PC-9 (cell line): ENCODE measurements around the gene CLDN11. TPM values are rescaled to one million over a fixed set of nuclear protein-coding genes. Genes with fewer than 3 reads are reported as not detected.

ENCODE experiments used
- BruUV-seq: library from RNA; stranded (reverse); fragments of 400-500 nt; replicated peaks from 2 replicates; lab custom pipeline; 2021; lab: Mats Ljungman, UMichigan
- CTCF ChIA-PET: fragments of 300-600 bp; sonication (Branson Sonifier 250); formaldehyde crosslinking; loops from one replicate; lab custom pipeline; 2022; ENCODE audit warnings: antibody characterized with exemption; lab: Charles Lee
- POLR2A ChIA-PET: fragments of 300-600 bp; sonication (Branson Sonifier 250); formaldehyde crosslinking; loops from one replicate; lab custom pipeline; 2022; ENCODE audit warnings: antibody characterized with exemption; ENCODE audit not compliant: unreplicated experiment; lab: Charles Lee
- DNase-seq, 2 experiments: peaks; one replicate each; pipeline versions ENCODE4 v3.0.0 to v3.0.0-alpha.2; 2015 to 2022; ENCODE audit warnings: mixed read lengths in 1 of 2
- H2AFZ ChIP-seq: fragments of 200-600 bp; sonication (generic); 2 replicates; pipeline ENCODE4 v1.8.1; 2017; ENCODE audit warnings: antibody characterized with exemption
- H3F3A ChIP-seq: fragments of 200-600 bp; sonication (generic); 2 replicates; pipeline ENCODE4 v1.8.1; 2017; ENCODE audit warnings: antibody characterized with exemption, mild to moderate bottlenecking, low read depth; ENCODE audit not compliant: insufficient read depth
- H3K27ac ChIP-seq: fragments of 200-600 bp; sonication (generic); 2 replicates; pipeline ENCODE4 v1.6.1; 2016; ENCODE audit warnings: mixed run types
- H3K27me3 ChIP-seq: fragments of 200-600 bp; sonication (generic); 2 replicates; pipeline ENCODE4 v1.6.1; 2016; ENCODE audit warnings: low read depth, mixed run types; ENCODE audit not compliant: insufficient read depth
- H3K36me3 ChIP-seq: fragments of 200-600 bp; sonication (generic); 2 replicates; pipeline ENCODE4 v1.6.1; 2016; ENCODE audit warnings: low read depth, mixed run types
- H3K4me1 ChIP-seq: fragments of 200-600 bp; sonication (generic); replicated peaks from 2 replicates; pipeline ENCODE4 v1.6.1; 2016; ENCODE audit warnings: mixed run types; ENCODE audit not compliant: insufficient read depth
- H3K4me2 ChIP-seq: fragments of 200-600 bp; sonication (generic); 2 replicates; pipeline ENCODE4 v1.6.1; 2017; ENCODE audit warnings: mixed run types
- H3K4me3 ChIP-seq: fragments of 200-600 bp; sonication (generic); 2 replicates; pipeline ENCODE4 v1.6.1; 2016; ENCODE audit warnings: mixed run types
- H3K79me2 ChIP-seq: fragments of 200-600 bp; sonication (generic); 2 replicates; pipeline ENCODE4 v1.6.1; 2017; ENCODE audit warnings: low read depth, mixed run types
- H3K9me2 ChIP-seq: fragments of 200-600 bp; sonication (generic); 2 replicates; pipeline ENCODE4 v1.8.1; 2017; ENCODE audit warnings: mild to moderate bottlenecking; ENCODE audit not compliant: insufficient read depth
- H3K9me3 ChIP-seq: fragments of 200-600 bp; sonication (generic); 2 replicates; pipeline ENCODE4 v1.8.1; 2016; ENCODE audit warnings: low read depth; ENCODE audit not compliant: insufficient read depth
- H4K20me1 ChIP-seq: fragments of 200-600 bp; sonication (generic); 2 replicates; pipeline ENCODE4 v1.8.1; 2017; ENCODE audit not compliant: insufficient read depth
- EZH2 ChIP-seq: fragments of 200-600 bp; sonication (generic); IDR thresholded peaks from 2 replicates; pipeline ENCODE4 v1.8.0; 2017; ENCODE audit warnings: antibody characterized with exemption, low read depth
- intact Hi-C: fragments of 100-400 bp; cut with micrococcal nuclease; formaldehyde crosslinking; loops from one replicate; pipeline ENCODE4 v1.10.0; 2022; ENCODE audit not compliant: unreplicated experiment
- total RNA-seq: library from RNA; stranded (reverse); gene quantifications from 2 replicates; pipeline ENCODE4 v1.2.3, GENCODE V29; 2021
- TF ChIP-seq, protein P1 (sequence below): fragments of 200-600 bp; sonication (generic); conservative IDR thresholded peaks from 2 replicates; pipeline ENCODE4 v1.6.1; 2017; ENCODE audit warnings: mixed run types, antibody characterized with exemption, mild to moderate bottlenecking, moderate library complexity

Gene CLDN11
- total RNA-seq, 1 experiment from 2014 or later: 1.4 TPM

GRCh38 chr3:170414202-170414663 is 4.4 kb upstream of the CLDN11 start:
- H2AFZ ChIP-seq: no peak overlapping the region
- no peak overlapping the region for H3K27ac ChIP-seq
- no peaks in the 10 kb centered on the region for H3K36me3 ChIP-seq
- no peaks in the 10 kb centered on the region for H3K9me3 ChIP-seq
- CTCF ChIA-PET: interaction anchor here (0.6 to 3.6 kb wide), 14 partner anchors 52 to 434 kb away, joined by 3 to 97 read pairs (median 6); no protein-coding TSS in a partner anchor
- H3K4me3 ChIP-seq: no peak overlapping the region
- H3K27me3 ChIP-seq: no peaks in the 10 kb centered on the region
- no TSS peak for BruUV-seq
- no peaks in the 10 kb centered on the region for H4K20me1 ChIP-seq
- H3K9me2 ChIP-seq: no peaks in the 10 kb centered on the region
- 0 out of 2 replicates have a peak, but pooled peaks cover 3% of the 10 kb centered on the region for H3F3A ChIP-seq
- intact Hi-C loops: loop anchor here (1.0 to 10.0 kb wide), 9 partner anchors 104 to 552 kb away; partner anchors contain the start of gene GPR160
- H3K79me2 ChIP-seq: no peaks in the 10 kb centered on the region
- POLR2A ChIA-PET: interaction anchor here (0.5 to 1.0 kb wide), 9 partner anchors 132 to 1442 kb away, joined by 3 to 8 read pairs (median 5); no protein-coding TSS in a partner anchor
- no peaks in the 10 kb centered on the region for H3K4me1 ChIP-seq
- H3K4me2 ChIP-seq: no peak overlapping the region
- peak; percentile 62 to 68 for DNase-seq
- TF ChIP-seq EZH2: no peak
- TF ChIP-seq, protein P1, sequence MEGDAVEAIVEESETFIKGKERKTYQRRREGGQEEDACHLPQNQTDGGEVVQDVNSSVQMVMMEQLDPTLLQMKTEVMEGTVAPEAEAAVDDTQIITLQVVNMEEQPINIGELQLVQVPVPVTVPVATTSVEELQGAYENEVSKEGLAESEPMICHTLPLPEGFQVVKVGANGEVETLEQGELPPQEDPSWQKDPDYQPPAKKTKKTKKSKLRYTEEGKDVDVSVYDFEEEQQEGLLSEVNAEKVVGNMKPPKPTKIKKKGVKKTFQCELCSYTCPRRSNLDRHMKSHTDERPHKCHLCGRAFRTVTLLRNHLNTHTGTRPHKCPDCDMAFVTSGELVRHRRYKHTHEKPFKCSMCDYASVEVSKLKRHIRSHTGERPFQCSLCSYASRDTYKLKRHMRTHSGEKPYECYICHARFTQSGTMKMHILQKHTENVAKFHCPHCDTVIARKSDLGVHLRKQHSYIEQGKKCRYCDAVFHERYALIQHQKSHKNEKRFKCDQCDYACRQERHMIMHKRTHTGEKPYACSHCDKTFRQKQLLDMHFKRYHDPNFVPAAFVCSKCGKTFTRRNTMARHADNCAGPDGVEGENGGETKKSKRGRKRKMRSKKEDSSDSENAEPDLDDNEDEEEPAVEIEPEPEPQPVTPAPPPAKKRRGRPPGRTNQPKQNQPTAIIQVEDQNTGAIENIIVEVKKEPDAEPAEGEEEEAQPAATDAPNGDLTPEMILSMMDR: peak; percentile 99

GRCh38 chr3:170417090-170417489 is 1.6 kb upstream of the CLDN11 start:
- no peak overlapping the region for H2AFZ ChIP-seq
- DNase-seq: no peak
- no TSS peak for BruUV-seq
- CTCF ChIA-PET: interaction anchor here (0.7 to 0.8 kb wide), 2 partner anchors 393 to 394 kb away, joined by 3 read pairs; no protein-coding TSS in a partner anchor
- H3K27ac ChIP-seq: no peak overlapping the region
- no peaks in the 10 kb centered on the region for H3K4me1 ChIP-seq
- H3K4me2 ChIP-seq: no peak overlapping the region
- intact Hi-C loops: loop anchor here (10.0 kb wide), 1 partner anchor 188 kb away; no protein-coding TSS in a partner anchor
- H3K79me2 ChIP-seq: no peaks in the 10 kb centered on the region
- H3K9me3 ChIP-seq: no peaks in the 10 kb centered on the region
- no peaks in the 10 kb centered on the region for H3F3A ChIP-seq
- H3K27me3 ChIP-seq: no peaks in the 10 kb centered on the region
- H3K4me3 ChIP-seq: no peak overlapping the region
- no peaks in the 10 kb centered on the region for H3K36me3 ChIP-seq
- POLR2A ChIA-PET: interaction anchor here (0.5 kb wide), 1 partner anchor 33 kb away, joined by 3 read pairs; no protein-coding TSS in a partner anchor
- H3K9me2 ChIP-seq: no peaks in the 10 kb centered on the region
- no peak for TF ChIP-seq EZH2
- TF ChIP-seq, protein P1: no peak
- H4K20me1 ChIP-seq: no peaks in the 10 kb centered on the region

- no peaks in the 10 kb centered on the region for H3K9me2 ChIP-seq
- no peak overlapping the region for H3K4me3 ChIP-seq
- DNase-seq: no peak
- H3K4me1 ChIP-seq: no peaks in the 10 kb centered on the region
- no peak overlapping the region for H2AFZ ChIP-seq
- no peaks in the 10 kb centered on the region for H3K27me3 ChIP-seq
- H3K27ac ChIP-seq: no peak overlapping the region
- no peaks in the 10 kb centered on the region for H4K20me1 ChIP-seq
- H3K9me3 ChIP-seq: no peaks in the 10 kb centered on the region
- no peaks in the 10 kb centered on the region for H3K79me2 ChIP-seq
- BruUV-seq: no TSS peak
- POLR2A ChIA-PET: no interaction called here
- no peaks in the 10 kb centered on the region for H3F3A ChIP-seq
- TF ChIP-seq, protein P1: no peak
- TF ChIP-seq EZH2: no peak
- no peak overlapping the region for H3K4me2 ChIP-seq
- intact Hi-C loops: loop anchor here (10.0 kb wide), 1 partner anchor 185 kb away; no protein-coding TSS in a partner anchor
- H3K36me3 ChIP-seq: no peaks in the 10 kb centered on the region
- CTCF ChIA-PET: no interaction called here
Measured at GRCh38 chr3:170419557-170420087, 954 bp downstream of the CLDN11 start.
